Measurements from ENCODE around the gene CLMP.
"Not testable (repeated sequence)": the region's sequence is repeated elsewhere in the genome, so short reads cannot be mapped to it uniquely, and the experiment has no call there.

Gene CLMP

GRCh38 chr11:123098990-123099389 lies 96.1 kb downstream of the CLMP start:
- no peak for DNase-seq
- no peak for TF ChIP-seq GATA1 (IDR thresholded peaks at IDR 0.05; ENCODE audit: low read depth, low read length)
- TF ChIP-seq POLR2A (IDR thresholded peaks at IDR 0.05; ENCODE audit: low read length), result no peak

DNA sequence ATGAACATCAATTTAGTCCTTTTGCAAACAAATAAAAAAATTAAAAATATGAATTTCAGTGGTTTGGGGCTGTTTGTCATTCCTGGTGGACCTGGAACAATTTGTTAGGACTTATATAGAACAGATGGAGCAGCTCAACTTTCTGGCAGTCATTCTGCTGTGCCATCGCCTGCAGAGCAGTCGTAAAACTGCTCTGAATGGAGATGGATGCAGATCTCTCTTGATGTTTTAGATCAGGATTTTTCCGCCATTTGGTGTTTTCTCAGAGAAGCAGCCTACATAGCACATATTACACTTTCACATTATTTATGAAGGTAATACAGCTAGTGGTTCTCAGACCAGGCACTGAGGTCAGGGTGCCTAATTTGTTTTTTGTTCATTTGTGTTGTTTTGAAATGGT lies 101.3 kb downstream of the CLMP start:
- TF ChIP-seq GATA1 (IDR thresholded peaks at IDR 0.05; ENCODE audit: low read depth, low read length) (no peak), POLR2A (IDR thresholded peaks at IDR 0.05; ENCODE audit: low read length) (no peak)
- DNase-seq, result no peak

DNA sequence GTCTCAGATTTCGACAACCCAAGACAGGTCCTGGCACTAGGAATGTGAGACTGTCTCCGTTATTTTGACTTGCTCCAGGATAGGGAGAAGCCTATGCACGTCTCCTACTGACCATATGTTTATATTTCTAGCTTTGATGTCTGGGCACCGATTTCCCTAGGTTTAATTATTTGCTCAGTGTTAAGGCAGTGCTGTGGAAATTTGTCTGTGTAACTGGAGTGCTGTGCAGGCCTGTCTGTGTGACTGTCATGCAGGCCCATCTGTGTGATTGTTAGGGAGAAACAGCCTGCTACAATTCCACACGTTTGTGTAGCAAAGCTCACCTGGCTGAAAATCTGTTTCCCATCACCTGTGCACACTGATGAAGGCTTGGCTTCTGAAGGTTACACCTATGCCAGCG lies 103.5 kb downstream of the CLMP start:
- TF ChIP-seq POLR2A (IDR thresholded peaks at IDR 0.05; ENCODE audit: low read length), result no peak
- no peak for DNase-seq

DNA sequence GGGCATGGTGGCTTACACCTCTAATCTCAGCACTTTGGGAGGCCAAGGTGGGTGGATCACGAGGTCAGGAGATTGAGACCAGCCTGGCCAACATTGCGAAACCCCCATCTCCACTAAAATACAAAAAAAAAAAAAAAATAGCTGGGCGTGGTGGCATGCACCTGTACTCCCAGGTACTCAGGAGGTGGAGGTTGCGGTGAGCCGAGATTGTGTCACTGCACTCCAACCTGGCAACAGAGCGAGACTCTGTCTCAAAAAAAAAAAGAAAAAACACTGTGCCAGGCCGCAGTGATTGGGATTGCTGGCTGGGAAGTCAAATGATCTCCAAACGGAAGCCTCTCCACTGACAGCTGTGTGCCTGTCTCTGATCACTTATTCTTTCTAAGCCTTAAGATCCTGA lies 104.9 kb downstream of the CLMP start:
- not testable (repeated sequence) for DNase-seq

DNA sequence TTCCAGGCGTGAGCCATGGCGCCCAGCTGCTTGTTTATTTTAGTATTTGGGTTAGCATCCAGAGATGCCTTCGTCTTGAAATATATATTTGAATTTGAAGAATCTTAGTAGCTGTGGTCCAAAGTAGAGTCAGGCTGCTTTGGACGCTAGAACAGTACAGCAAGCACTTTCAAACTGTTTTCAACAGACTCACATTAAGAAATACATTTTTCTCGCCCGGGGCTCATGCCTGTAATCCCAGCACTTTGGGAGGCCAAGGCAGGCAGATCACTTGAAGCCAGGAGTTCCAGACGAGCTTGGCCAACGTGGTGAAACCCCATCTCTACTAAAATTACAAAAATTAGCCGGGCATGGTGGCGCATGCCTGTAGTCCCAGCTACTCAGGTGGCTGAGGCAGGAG lies 106.2 kb downstream of the CLMP start:
- DNase-seq, result not testable (repeated sequence)

- not testable (repeated sequence) for DNase-seq
These were observed 107.4 kb downstream of the CLMP start for GRCh38 chr11:123087657-123088056.

- TF ChIP-seq POLR2A (IDR thresholded peaks at IDR 0.05; ENCODE audit: low read length) (no peak), GATA1 (IDR thresholded peaks at IDR 0.05; ENCODE audit: low read depth, low read length) (no peak)
- DNase-seq, result peak in 1 of 2 experiments; percentile 10
These were observed 108.7 kb downstream of the CLMP start for GRCh38 chr11:123086305-123086704.

- TF ChIP-seq GATA1 (IDR thresholded peaks at IDR 0.05; ENCODE audit: low read depth, low read length) (no peak), POLR2A (IDR thresholded peaks at IDR 0.05; ENCODE audit: low read length) (no peak)
- peak in 1 of 2 experiments; percentile 42 for DNase-seq
These were observed 109.6 kb downstream of the CLMP start for GRCh38 chr11:123085497-123085896.

GRCh38 chr11:123084454-123084853 lies 110.6 kb downstream of the CLMP start:
- TF ChIP-seq POLR2A (IDR thresholded peaks at IDR 0.05; ENCODE audit: low read length) (no peak), GATA1 (IDR thresholded peaks at IDR 0.05; ENCODE audit: low read depth, low read length) (no peak)
- DNase-seq, result no peak

GRCh38 chr11:123083623-123084029 lies 111.4 kb downstream of the CLMP start:
- peak; percentile 50 to 82 for DNase-seq

GRCh38 chr11:123082977-123083376 lies 112.1 kb downstream of the CLMP start:
- no peak for DNase-seq
- TF ChIP-seq POLR2A (IDR thresholded peaks at IDR 0.05; ENCODE audit: low read length), result no peak
- no peak for TF ChIP-seq GATA1 (IDR thresholded peaks at IDR 0.05; ENCODE audit: low read depth, low read length)

More at GRCh38 chr11:123083623-123084029, 111.4 kb downstream of the CLMP start:
- no peak for TF ChIP-seq POLR2A (IDR thresholded peaks at IDR 0.05; ENCODE audit: low read length)
- TF ChIP-seq GATA1 (IDR thresholded peaks at IDR 0.05; ENCODE audit: low read depth, low read length), result no peak

- no peak for DNase-seq
- TF ChIP-seq POLR2A (IDR thresholded peaks at IDR 0.05; ENCODE audit: low read length) (no peak), GATA1 (IDR thresholded peaks at IDR 0.05; ENCODE audit: low read depth, low read length) (no peak)
These were observed 115.0 kb downstream of the CLMP start for GRCh38 chr11:123080015-123080414.

DNA sequence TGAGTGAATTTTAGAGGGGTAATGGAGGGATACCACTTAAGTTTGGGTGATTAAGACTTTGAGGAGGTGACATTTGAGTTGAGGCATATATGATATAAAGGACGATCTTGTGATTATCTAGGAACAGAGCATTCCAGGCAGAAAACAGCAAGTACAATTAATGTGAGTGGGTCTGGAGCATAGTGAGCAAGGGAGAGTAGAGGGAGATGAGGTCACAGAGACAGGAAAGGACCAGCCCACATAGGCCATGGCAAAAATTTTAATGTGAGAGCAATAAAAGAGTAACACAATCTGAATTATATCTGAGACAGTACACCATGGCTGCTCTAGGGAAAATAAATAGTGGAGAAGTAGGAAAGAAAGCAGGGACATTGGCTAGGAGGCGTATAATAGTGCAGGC lies 118.6 kb downstream of the CLMP start:
- DNase-seq, result no peak
- TF ChIP-seq POLR2A (IDR thresholded peaks at IDR 0.05; ENCODE audit: low read length) (no peak), GATA1 (IDR thresholded peaks at IDR 0.05; ENCODE audit: low read depth, low read length) (no peak)

- DNase-seq, result no peak
- TF ChIP-seq GATA1 (IDR thresholded peaks at IDR 0.05; ENCODE audit: low read depth, low read length) (no peak), POLR2A (IDR thresholded peaks at IDR 0.05; ENCODE audit: low read length) (no peak)
These were observed 121.5 kb downstream of the CLMP start for GRCh38 chr11:123073343-123074057.

DNA sequence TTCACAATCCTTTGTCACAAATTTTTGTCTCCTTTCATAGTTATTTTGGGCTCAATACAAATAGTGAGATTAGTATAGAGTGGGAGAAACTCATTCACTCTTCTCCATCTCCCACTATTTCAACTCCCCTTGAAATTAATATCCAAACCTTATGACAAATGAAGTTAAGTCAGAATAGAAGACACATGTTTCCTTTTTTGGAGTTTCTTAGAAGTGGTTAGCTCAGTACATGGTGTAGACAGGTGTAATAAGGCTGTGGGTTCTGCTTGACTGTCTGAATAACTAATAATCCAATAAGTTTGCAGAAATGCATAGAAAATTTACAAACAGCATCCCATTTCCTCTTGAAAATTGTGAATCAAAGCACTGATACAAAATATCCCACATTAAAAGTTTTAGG lies 122.3 kb downstream of the CLMP start:
- no peak for TF ChIP-seq POLR2A (IDR thresholded peaks at IDR 0.05; ENCODE audit: low read length)
- no peak for TF ChIP-seq GATA1 (IDR thresholded peaks at IDR 0.05; ENCODE audit: low read depth, low read length)
- no peak for DNase-seq

DNA sequence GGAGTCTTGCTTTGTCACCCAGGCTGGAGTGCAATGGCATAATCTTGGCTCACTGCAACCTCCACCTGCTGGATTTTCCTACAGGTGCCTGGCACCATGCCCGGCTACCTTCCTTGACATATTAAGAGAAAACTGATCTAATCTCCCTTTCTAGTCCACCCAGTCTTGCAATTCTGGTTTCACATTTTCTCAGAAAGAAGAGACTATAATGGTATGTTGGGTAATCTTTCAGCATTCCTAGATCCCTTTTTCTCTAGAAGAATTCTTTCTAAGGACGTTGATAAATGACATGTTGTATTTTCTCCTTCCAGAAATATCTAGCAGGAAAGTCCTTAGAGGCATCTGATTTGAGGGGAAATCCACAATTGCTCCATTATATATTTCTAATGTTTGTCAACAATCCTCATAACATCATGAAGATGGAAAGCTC lies 122.7 kb downstream of the CLMP start:
- no peak for DNase-seq
- TF ChIP-seq POLR2A (IDR thresholded peaks at IDR 0.05; ENCODE audit: low read length), result no peak
- TF ChIP-seq GATA1 (IDR thresholded peaks at IDR 0.05; ENCODE audit: low read depth, low read length), result no peak
